Peyer's patch (tissue), 4 donors: ENCODE data around the gene TRMT61B.

Experiments
- CTCF ChIP-seq, 6 experiments: fragments of 450-650 bp in 4 of 6; fragments of 200-600 bp in 2 of 6; sonication (generic) in 1 of 6; IDR thresholded peaks; one replicate each; pipeline ENCODE4 v1.5.1; 2017 to 2019; ENCODE audit warnings: antibody characterized with exemption in 6 of 6, mild to moderate bottlenecking in 3 of 6, moderate library complexity in 1 of 6
- POLR2A ChIP-seq, 2 donors: fragments of 450-650 bp; IDR thresholded peaks; one replicate each; pipeline ENCODE4 v1.5.1; 2017; ENCODE audit warnings: antibody characterized with exemption in 2 of 2, mild to moderate bottlenecking in 2 of 2, moderate library complexity in 2 of 2

- TF ChIP-seq POLR2A (IDR thresholded peaks at IDR 0.05) = no peak
- TF ChIP-seq CTCF (IDR thresholded peaks at IDR 0.05) = no peak
These were observed 45.9 kb downstream of the TRMT61B start for GRCh38 chr2:28824207-28824606.
